GM19455 (cell line): ENCODE results near the gene ZNF845.
A peak's percentile ranks its signal among the peaks of the same experiment; 100 is the strongest.
"Not testable (repeated sequence)": the region's sequence is repeated elsewhere in the genome, so short reads cannot be mapped to it uniquely, and the experiment has no call there.

Source experiments
- ATAC-seq: cut with Tn5 transposase; IDR thresholded peaks from one replicate; pipeline ENCODE4 v1.9.1; 2021; ENCODE audit not compliant: unreplicated experiment

ZNF845 gene

DNA sequence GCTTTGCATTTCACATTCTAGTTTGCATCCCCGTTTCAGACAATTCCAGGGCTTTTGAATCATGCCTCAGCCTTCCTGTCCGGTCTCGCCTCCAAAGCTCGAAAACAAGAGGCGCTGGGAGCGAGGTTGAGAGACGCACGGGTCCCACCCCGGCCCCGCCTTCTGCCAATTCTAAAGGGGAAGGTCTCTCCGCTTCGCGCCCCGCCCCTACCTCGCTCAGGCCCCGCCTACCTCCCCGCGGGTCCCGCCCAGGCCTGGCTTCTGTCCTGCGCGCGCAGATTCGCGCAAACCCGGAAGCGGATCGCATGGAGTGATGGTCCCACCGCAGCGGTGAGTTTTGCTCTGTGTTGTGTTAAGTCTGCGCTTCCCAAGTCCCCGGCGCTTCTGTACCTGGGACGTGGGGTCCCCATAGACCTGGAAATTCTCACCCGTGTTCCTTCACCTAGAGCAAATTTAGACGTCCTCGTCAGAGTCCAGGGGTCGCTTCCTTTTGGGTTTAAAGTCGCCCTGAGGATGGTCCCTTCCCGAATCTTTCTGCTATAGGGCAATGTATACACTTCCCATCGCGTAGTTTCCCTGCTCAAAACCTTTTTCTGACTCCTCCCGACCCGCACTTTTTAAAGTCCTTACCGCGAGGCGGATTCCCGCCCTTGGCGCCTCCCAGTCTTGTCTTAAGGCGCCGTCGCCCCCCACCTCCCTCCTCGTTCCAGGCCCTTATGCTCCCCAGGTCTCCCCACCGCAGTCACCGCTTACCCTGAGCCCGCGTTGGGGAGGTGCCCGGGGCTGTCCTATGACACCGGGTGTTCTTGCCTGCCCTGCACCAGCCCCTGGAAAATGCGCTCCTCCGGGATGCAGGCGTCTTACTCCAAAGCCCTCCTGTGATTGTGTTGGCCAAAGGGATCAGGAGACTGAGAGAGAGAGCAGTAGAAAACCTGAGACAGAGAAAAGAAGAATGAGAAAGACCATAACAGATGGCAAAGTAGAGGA is at the start of gene ZNF845:
Gene ZNF845 (plus strand): TSS at position 287 of the 987 bp plus-strand sequence. CDS start 7,559 bp downstream, outside the sequence.
- ATAC-seq, result peak; percentile 98

DNA sequence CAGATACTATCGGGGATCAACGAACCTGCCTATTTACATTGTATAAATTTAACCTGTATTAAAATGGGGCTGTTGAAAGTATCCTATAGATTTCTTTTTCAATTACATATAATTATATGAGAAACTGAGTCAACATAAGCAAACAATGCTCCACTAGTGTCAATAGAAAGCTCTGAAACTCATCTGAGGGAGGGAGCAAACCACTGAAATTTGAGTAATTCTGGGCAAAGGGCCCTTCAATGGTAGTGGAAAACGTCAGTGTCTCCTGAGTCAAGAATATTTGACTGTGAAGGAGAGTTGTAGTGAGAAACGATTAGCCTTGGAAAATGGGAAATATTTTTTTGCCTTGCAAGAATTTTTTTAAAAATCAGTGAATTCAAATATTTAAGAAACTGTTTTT is 48.5 kb upstream of the ZNF845 start:
- ATAC-seq, result no peak

DNA sequence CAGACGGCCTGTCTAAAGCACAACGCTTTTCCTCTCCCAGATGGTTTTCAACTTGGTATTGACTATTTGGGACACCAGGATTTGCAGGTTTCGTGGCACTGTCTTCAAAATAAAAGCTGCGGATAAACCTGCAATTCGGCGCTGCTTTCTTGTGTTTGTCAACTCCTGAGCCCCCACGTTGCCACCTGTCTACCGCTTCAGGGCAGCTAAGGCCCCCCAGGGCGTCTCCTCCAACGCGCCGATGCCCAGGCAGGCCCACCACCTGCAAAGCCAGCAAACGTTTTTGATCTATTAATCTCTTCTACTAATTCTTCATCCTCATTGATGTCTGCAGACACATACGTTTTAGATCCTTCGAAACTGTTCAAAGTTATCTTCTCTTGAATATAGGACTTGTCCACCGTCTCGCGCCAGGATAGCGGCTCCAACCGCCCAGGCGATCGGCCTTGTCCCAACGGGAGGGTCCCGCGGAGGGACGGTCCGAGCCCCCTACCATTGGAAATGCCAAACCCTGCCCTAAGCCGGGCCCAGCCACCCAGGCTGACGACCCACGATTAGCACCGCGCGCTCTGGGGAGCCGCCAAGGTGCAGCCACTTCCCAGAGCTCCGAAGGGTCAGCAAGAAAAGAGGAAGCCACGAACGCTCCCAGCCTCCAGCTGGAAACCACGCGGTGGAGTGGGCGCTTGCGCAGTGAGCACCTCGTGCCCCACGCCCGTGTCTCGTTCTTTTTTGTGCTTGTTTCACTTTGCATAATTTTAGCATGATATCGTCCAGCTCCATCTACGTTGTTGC is 42.6 kb upstream of the ZNF845 start:
- no peak for ATAC-seq

DNA sequence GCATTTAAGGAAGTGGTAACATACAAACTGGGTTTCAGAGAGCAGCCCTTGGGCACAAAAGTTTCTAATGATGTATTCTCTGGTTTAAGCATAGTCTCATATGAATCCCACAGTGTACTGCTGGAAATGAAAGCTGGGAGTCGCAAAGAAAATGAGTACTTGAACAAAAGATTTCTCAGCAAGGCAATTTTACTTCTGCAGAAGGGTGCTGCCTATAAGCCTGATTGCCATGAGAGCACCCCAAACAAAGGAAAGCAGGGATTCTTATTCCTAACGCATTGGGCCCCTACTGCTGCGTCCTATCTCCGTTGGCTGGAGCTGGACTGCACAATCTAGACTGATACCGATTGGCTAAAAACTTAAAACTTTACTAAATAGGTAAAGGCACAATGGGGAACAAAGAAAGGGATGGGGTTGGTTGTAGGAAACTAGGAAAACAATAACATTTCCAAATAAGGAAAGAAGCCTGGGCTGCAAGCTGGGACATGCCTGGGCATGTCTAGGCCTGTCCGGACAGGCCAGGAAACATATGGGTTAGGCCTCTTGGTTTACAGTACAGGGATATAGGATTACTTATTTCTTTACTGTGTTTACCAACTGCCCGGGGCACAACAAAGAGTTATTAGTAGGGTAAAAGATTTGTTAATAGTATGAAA is 38.6 kb upstream of the ZNF845 start:
- ATAC-seq, result no peak

DNA sequence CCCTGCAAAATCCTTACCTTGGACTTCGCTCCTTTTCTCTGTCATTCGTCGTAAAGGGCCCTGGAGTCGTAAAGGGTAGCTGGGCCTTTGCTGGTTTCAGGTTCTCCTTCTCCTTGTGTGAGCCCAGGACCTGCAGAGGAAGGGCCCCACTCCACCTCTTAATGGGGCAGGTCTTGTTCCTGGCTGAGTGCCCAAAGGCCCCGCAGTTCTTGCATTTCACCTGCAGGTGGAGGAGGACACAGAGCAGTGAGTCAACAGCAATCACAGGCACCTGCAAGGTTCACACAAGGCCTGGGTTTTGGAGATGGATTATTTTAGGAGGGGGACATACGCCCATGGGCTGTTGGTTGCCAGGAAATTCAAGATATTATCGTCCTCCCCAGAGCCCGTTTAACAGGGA is 32.2 kb upstream of the ZNF845 start:
- not testable (repeated sequence) for ATAC-seq

DNA sequence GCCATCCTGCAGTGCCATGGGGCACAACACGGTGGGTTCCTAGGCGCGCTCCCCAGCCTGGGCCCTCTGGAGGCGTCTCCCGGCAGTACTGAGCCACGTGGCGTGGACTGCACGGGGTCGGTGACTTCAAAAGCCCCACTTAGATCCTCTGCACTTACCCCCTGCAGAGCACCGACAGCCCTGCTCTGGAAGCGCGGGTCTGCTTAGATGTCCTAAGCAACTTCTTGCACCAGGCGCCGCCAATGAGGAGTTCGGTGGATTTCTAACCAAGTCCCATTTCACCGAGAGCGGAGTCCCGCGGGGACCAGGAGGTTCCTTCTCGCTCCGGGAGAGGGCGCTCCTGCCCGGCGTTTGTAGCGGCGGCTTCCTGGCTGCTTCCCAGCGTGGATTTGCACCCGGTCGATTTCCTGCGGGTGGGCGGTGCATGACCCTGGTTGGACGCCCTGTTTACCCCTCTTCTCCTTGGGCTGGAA is 25.2 kb upstream of the ZNF845 start:
- no peak for ATAC-seq

DNA sequence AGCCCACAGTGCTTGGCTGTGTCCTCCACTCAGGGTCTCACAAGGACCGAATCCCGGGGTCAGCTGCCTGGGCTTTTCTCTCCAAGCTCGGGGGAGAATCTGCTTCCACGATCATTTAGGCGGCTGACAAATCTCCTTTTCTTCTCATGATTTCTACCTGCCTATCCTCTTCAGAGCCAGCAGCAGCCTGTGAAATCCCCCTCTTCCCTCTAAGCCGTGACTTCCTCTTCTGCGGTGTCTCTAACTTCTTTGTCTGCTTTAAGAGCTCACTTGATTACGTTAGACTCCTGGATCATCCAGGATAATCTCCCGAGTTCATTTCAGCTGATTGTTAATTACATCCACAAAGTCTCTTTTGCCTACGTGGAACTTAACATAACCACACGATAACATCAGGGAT is 22.5 kb upstream of the ZNF845 start:
- no peak for ATAC-seq

DNA sequence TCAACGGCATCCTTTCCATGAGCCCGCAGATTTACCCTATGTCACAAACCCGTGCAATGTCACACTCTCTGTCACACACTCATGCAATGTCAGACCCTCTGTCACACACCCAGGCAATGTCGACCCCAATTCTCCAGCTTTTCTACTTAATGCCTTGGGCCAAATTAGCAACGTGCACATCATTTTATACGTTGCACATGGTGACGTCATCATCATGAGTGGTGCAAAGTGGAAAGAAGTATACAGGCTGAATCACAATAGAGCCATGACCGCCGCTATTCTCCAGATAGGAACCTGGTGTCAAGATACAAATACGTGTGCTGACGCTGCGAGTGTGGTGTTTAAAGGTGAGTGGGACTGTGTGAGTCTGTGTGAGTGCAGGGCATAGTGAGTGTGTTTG is 21.7 kb upstream of the ZNF845 start:
- no peak for ATAC-seq

DNA sequence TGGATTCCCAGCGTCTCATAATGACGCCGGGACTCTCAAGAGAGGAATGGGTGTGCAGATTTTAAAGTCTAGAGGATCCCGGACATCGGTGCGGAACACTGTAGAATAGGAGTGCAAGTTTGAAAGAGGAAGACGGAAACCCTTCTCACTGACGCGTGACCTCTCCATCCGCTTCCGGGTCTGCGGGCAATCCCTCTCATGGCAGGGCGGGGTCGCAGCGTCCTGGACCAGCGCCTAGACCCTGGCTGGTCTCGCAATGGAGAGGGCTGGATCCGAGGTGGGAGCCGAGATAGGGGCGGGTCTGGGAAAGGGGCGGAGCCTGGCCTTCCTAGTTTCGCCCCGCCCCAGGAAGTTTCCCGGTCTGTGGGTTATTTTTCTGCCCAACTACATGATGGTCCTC is 4.6 kb upstream of the ZNF845 start:
- no peak for ATAC-seq

DNA sequence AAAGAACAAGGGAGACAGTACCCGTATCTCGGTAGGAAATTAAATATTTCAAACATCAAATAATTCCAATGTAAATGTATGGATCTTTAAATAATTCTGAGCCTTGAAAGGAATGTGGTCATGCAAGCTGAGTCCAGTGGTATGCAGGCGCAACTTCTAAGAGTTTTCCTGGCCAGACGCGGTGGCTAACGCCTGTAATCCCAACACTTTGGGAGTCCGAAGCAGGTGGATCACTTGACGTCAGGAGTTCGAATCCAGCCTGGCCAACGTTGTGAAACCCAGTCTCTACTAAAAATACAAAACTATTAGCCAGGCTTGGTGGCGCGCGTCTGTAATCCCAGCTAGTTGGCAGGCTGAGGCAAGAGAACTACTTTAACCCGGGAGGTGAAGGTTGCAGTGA is 1.1 kb upstream of the ZNF845 start:
- no peak for ATAC-seq

DNA sequence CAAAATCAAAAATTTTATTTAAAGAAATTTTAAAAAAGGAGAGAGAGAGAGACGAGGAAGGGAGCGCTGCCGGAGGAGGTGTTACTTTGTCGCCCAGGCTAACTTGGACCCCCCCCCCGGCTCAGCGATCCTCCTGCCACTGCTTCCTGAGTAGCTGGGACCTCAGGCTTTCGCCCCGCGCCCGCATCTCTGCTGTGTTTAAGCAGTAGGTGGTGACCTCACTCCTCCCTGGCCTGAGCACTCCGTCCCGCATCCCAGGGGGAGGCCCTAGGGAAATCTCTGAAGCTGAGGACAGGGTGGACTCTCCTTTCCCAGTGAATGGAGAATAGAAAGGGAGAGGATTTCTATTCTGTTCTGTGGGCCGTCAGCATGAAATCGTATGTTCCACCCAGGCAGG is 485 bp upstream of the ZNF845 start:
- no peak for ATAC-seq

DNA sequence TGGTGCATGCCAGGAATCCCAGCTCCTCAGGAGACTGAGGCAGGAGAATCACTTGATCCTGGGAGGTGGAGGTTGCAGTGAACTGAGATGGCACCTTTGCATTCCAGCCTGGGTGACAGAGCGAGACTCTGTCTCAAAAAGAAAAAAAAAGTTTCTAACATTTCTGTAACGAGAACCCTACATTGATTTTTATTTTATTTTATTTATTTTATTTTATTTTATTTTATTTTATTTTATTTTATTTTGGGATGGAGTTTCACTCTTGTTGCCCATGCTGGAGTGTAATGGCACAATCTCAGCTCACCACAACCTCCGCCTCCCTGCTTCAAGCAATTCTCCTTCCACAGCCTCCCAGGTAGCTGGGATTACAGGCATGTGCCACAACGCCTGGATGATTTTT is 10.9 kb downstream of the ZNF845 start:
- ATAC-seq, result not testable (repeated sequence)

DNA sequence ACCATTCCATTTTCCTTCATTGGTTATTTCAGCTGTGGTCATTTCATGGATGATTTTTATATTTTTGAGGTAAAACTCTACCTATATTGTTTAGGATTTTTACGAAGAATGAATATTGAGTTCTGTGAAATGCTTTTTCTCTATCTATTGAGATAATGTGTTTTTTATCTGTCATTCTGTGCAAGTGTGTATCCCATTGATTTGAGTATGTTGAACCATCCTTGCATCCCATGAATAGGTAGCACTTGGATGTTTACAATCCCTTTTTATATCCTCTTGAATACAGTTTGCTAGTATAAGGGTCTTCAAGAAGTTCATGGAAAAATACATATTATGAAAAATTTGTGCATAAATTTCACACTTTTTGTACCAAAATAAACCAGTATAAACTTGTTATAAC is 22.2 kb downstream of the ZNF845 start:
- ATAC-seq, result no peak

DNA sequence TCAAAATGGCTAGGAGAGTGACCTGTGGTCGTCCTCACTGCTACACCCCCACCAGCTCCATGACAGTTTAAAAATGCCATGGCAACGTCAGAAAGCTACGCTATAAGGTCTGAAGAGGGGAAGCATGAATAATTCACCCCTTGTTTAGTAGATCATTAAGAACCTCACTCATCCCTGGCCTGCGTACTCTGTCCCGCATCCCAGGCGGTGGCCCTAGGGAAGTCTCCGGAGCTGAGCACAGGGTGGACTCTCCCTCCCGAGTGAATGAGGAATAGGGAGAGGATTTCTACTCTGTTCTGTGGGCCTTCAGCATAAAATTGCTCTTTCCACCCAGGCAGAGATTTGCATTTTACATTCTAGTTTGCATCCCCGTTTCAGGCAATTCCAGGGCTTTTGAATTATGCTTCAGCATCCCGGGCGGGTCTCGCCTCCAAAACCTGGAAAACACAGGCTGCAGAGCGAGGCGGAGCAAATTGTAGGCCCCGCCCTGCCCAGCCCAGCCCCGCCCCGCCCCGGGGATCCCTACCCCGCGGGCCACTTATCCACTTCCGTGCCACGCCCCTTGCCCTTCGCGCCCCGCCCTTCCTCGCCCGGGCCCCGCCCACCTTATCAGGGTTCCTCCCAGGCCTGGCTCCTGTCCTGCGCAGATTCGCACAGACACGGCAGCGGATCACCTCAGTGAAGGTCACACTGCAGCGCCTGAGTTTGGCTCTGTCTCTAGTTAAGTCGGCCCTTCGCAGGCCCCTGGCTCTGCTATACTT is 24.5 kb downstream of the ZNF845 start:
- ATAC-seq, result no peak

DNA sequence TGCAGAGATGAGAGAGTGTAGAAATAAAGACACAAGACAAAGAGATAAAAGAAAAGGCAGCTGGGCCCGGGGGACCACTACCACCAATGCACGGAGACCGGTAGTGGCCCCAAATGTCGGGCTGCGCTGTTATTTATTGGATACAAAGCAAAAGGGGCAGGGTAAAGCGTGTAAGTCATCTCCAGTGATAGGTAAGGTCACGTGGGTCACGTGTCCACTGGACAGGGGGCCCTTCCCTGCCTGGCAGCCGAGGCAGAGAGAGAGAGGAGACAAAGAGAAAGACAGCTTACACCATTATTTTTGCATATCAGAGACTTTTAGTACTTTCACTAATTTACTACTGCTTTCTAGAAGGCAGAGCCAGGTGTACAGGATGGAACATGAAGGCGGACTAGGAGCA is 26.5 kb downstream of the ZNF845 start:
- not testable (repeated sequence) for ATAC-seq

DNA sequence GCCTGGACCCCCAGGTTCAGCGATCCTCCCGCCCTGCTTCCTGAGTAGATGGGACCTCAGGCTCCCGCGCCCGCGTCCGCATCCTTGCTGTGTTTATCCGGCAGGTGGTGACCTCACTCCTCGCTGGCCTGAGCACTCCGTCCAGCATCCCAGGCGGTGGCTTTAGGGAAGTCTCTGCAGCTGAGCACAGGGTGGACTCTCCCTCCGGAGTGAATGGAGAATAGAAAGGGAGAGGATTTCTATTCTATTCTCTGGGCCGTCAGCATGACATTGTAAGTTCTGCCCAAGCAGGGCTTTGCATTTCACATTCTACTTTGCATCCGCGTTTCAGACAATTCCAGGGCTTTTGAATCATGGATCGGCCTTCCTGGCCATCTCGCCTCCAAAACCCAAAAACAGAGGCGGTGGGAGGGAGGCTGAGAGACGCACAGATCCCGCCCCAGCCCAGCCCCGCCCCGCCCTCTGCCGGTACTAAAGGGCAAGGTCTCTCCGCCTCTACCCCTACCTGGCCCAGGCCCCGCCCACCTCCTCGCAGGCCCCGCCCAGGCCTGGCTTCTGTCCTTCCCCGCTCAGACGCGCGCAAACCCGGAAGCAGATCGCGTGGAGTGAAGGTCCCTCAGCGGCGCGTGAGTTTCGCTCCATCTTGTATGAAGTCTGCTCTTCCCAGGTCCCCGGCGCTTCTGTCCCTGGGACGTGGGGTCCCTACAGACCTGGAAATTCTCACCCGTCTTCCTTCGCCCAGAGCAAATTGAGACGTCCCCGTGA is 31.8 kb downstream of the ZNF845 start, which contains the start of gene ZNF525:
Gene ZNF525 (plus strand): TSS at position 572 of the 765 bp plus-strand sequence. CDS start 6,577 bp downstream, outside the sequence.
- peak; percentile 87 for ATAC-seq

DNA sequence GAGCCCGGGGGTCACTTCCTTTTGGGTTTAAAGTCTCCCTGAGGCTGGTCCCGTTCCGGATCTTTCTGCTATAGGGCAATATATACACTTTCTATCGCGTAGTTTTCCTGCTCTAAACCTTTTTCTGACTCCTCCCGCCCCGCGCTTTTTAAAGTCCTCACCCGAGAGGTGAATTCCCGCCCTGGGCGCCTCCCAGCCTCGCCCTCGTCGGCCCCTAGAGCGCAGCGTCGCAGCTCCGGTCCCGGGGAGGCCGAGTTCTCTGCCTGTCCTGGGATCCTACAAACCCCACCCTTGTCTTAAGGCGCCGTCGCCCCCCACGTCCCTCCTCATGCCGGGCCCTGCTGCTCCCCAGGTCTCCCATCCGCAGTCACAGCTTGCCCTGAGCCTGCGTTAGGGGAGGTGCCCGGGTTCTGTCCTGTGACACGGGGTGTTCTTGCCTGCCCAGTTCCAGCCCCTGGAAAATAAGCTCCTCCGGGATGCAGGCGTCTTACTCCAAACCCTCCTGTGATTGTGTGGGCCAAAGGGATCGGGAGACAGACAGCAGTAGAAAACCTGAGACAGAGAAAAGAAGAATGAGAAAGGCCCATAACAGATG is 32.4 kb downstream of the ZNF845 start:
- ATAC-seq, result peak; percentile 40

DNA sequence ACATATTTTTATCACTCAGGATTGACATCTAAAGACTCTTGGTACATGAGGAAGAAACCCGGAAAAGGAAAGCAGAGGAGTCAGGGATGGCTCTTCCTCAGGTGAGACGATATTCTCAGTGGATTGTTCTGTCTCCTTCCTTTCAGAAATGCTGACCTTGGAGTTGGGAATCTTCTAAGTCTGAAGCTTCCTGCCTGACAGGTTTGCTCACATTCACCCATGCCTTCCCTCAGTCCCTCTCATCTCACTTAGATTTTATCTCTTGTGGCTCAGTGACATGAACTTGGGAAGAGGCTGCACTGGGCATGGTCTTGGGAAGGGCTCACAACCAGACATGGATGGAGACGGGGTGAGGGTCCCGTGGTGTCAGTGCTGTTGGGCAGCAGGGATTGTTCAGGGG is 38.6 kb downstream of the ZNF845 start:
- no peak for ATAC-seq

DNA sequence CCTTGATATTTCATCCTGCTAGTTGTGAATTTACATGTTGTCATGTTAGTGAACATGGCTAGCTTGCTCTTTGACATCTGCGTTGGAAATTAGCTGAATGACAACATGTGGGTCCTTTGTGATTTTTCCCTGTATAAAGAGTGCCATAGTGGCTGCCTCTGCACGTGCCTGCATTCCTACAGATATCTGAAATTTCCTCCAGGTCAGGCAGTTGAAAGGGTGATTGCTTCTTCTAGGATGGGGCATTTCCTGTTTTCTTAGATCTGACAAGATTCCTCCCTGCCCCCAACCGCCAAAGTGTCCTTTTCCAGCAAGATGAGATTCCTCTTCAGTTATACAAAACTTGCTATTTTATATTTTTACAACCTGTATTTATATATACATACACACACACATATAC is 40.7 kb downstream of the ZNF845 start:
- no peak for ATAC-seq
